Measurements from ENCODE around the gene SETD7.

Gene SETD7

GRCh38 chr4:139506774-139507173, 49.2 kb downstream of the SETD7 start:
- Histone ChIP-seq H3K79me2 (no peaks in the 10 kb centered on the region), H3K4me1 (no peaks in the 10 kb centered on the region), H3K36me3 (ENCODE audit: control insufficient read depth, insufficient read depth, low read length) (no peaks in the 10 kb centered on the region), H3K9me3 (ENCODE audit: control insufficient read depth, low read length) (no peaks in the 10 kb centered on the region), H3K9ac (no peak overlapping the region), H3K27me3 (ENCODE audit: control insufficient read depth, insufficient read depth, low read length) (no peaks in the 10 kb centered on the region), H3K27ac (no peak overlapping the region), H2AFZ (no peak overlapping the region), H3K4me2 (ENCODE audit: low read length) (no peak overlapping the region), H3K4me3 (ENCODE audit: low read depth, low read length) (no peak overlapping the region)
- TF ChIP-seq, protein P1, sequence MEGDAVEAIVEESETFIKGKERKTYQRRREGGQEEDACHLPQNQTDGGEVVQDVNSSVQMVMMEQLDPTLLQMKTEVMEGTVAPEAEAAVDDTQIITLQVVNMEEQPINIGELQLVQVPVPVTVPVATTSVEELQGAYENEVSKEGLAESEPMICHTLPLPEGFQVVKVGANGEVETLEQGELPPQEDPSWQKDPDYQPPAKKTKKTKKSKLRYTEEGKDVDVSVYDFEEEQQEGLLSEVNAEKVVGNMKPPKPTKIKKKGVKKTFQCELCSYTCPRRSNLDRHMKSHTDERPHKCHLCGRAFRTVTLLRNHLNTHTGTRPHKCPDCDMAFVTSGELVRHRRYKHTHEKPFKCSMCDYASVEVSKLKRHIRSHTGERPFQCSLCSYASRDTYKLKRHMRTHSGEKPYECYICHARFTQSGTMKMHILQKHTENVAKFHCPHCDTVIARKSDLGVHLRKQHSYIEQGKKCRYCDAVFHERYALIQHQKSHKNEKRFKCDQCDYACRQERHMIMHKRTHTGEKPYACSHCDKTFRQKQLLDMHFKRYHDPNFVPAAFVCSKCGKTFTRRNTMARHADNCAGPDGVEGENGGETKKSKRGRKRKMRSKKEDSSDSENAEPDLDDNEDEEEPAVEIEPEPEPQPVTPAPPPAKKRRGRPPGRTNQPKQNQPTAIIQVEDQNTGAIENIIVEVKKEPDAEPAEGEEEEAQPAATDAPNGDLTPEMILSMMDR (IDR thresholded peaks at IDR 0.05) = no peak

GRCh38 chr4:139503622-139504166, 52.3 kb downstream of the SETD7 start:
- TF ChIP-seq, protein P1 (IDR thresholded peaks at IDR 0.05) = no peak
- H3K4me3 ChIP-seq (ENCODE audit: low read depth, low read length) = no peak overlapping the region
- no peaks in the 10 kb centered on the region for H3K9me3 ChIP-seq (ENCODE audit: control insufficient read depth, low read length)
- H3K4me2 ChIP-seq (ENCODE audit: low read length) = no peak overlapping the region
- no peak overlapping the region for H3K27ac ChIP-seq
- H2AFZ ChIP-seq = no peak overlapping the region
- H3K4me1 ChIP-seq = no peaks in the 10 kb centered on the region
- no peak overlapping the region for H3K9ac ChIP-seq
- H3K79me2 ChIP-seq = no peaks in the 10 kb centered on the region
- H3K36me3 ChIP-seq (ENCODE audit: control insufficient read depth, insufficient read depth, low read length) = no peaks in the 10 kb centered on the region
- H3K27me3 ChIP-seq (ENCODE audit: control insufficient read depth, insufficient read depth, low read length) = no peaks in the 10 kb centered on the region

- no peak overlapping the region for H3K9ac ChIP-seq
- no peaks in the 10 kb centered on the region for H3K79me2 ChIP-seq
- H2AFZ ChIP-seq = no peak overlapping the region
- no peaks in the 10 kb centered on the region for H3K9me3 ChIP-seq (ENCODE audit: control insufficient read depth, low read length)
- no peaks in the 10 kb centered on the region for H3K36me3 ChIP-seq (ENCODE audit: control insufficient read depth, insufficient read depth, low read length)
- TF ChIP-seq, protein P1 (IDR thresholded peaks at IDR 0.05) = no peak
- no peaks in the 10 kb centered on the region for H3K27me3 ChIP-seq (ENCODE audit: control insufficient read depth, insufficient read depth, low read length)
- no peak overlapping the region for H3K27ac ChIP-seq
- no peaks in the 10 kb centered on the region for H3K4me1 ChIP-seq
- H3K4me3 ChIP-seq (ENCODE audit: low read depth, low read length) = no peak overlapping the region
- H3K4me2 ChIP-seq (ENCODE audit: low read length) = no peak overlapping the region
Observed at GRCh38 chr4:139501927-139502899, 53.8 kb downstream of the SETD7 start.

DNA sequence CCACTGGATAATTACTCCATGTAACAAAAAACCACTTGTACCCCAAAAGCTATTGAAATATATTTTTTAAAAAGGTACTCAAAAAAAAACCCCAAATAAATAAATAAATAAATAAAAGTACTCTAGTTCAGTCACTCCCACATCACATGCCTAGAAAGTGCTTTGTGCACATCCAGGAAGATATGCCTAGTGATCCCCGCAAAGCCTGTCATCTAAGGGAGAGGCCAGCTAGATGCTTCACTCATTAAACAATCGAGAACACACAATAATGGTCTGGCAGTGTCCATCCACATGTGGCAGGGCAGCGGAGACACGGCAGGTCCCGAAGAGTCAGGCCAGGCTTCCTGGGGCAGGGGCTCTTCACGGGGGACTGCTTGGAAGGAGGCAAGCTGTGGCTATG, 54.5 kb downstream of the SETD7 start:
- TF ChIP-seq, protein P1 (IDR thresholded peaks at IDR 0.05) = no peak
- no peaks in the 10 kb centered on the region for H3K9me3 ChIP-seq (ENCODE audit: control insufficient read depth, low read length)

More for the DNA sequence above, 54.5 kb downstream of the SETD7 start:
- H3K27me3 ChIP-seq (ENCODE audit: control insufficient read depth, insufficient read depth, low read length) = no peaks in the 10 kb centered on the region
- H3K36me3 ChIP-seq (ENCODE audit: control insufficient read depth, insufficient read depth, low read length) = no peaks in the 10 kb centered on the region
- no peak overlapping the region for H3K4me2 ChIP-seq (ENCODE audit: low read length)
- H3K4me1 ChIP-seq = no peaks in the 10 kb centered on the region
- H3K27ac ChIP-seq = no peak overlapping the region
- H3K4me3 ChIP-seq (ENCODE audit: low read depth, low read length) = no peak overlapping the region
- H3K79me2 ChIP-seq = no peaks in the 10 kb centered on the region
- H3K9ac ChIP-seq = no peak overlapping the region
- H2AFZ ChIP-seq = no peak overlapping the region
